Subcutaneous adipose tissue (tissue), 4 donors: ENCODE data around the gene IL1R2. TPM values are rescaled to one million over a fixed set of nuclear protein-coding genes. Genes with fewer than 3 reads are reported as not detected.

Experiments used
- CTCF ChIP-seq: fragments of 450-650 bp; IDR thresholded peaks from one replicate; pipeline ENCODE4 v1.5.1; 2016; ENCODE audit warnings: low read depth, mild to moderate bottlenecking, control low read depth, antibody characterized with exemption, moderate library complexity
- total RNA-seq, 4 donors: library from RNA; depleted of rRNA; stranded (reverse); fragments of >200 nt; gene quantifications; one replicate each; pipeline ENCODE4 v1.1.0, GENCODE V29; 2016

IL1R2 gene
- total RNA-seq, 4 donors from 2014 or later = 8.3 to 27.1 (median 17.2) TPM

GRCh38 chr2:102065675-102066252 lies 74.0 kb downstream of the IL1R2 start:
- no peak for TF ChIP-seq CTCF

GRCh38 chr2:102066554-102066953 lies 74.8 kb downstream of the IL1R2 start:
- no peak for TF ChIP-seq CTCF

- no peak for TF ChIP-seq CTCF
Observed at GRCh38 chr2:102069311-102069974, 77.7 kb downstream of the IL1R2 start.

- no peak for TF ChIP-seq CTCF
Observed at GRCh38 chr2:102070058-102070642, 78.4 kb downstream of the IL1R2 start.

- TF ChIP-seq CTCF = no peak
Observed at GRCh38 chr2:102072741-102073140, 81.0 kb downstream of the IL1R2 start.

GRCh38 chr2:102073168-102073724 lies 81.5 kb downstream of the IL1R2 start:
- TF ChIP-seq CTCF = no peak

GRCh38 chr2:102074152-102074783 lies 82.5 kb downstream of the IL1R2 start:
- no peak for TF ChIP-seq CTCF
